Right lobe of liver (tissue), 6 donors: ENCODE measurements around the gene PGAP6. TPM values are rescaled to one million over a fixed set of nuclear protein-coding genes. Genes with fewer than 3 reads are reported as not detected.

ENCODE experiments used
- ATAC-seq, 4 donors: fragments of 200-7000 bp; cut with Tn5 transposase; one replicate each; pipeline ENCODE4 v1.9.1; 2020; ENCODE audit warnings: mild to moderate bottlenecking in 4 of 4, moderate library complexity in 4 of 4
- DNase-seq, 3 donors: peaks; one replicate each; pipeline ENCODE4 v3.0.0-alpha.2; 2020
- H3K27ac ChIP-seq, 3 donors: fragments of 200-600 bp; one replicate each; pipeline ENCODE4 v1.8.0; 2022
- H3K27me3 ChIP-seq, 2 donors: fragments of 200-600 bp; one replicate each; pipeline ENCODE4 v1.8.0; 2022
- H3K36me3 ChIP-seq, 4 donors: fragments of 200-600 bp; sonication (generic) in 1 of 4; one replicate each; pipeline versions ENCODE4 v1.5.1 to v1.8.0; 2017 to 2022; ENCODE audit warnings: control low read depth in 1 of 4
- H3K4me1 ChIP-seq, 4 donors: fragments of 200-600 bp; sonication (generic) in 1 of 4; one replicate each; pipeline versions ENCODE4 v1.5.1 to v1.8.0; 2017 to 2022; ENCODE audit warnings: control low read depth in 1 of 4
- H3K4me3 ChIP-seq, 3 donors: fragments of 200-600 bp; one replicate each; pipeline ENCODE4 v1.8.0; 2022
- H3K9me3 ChIP-seq, 4 donors: fragments of 200-600 bp; sonication (generic) in 1 of 4; one replicate each; pipeline versions ENCODE4 v1.5.1 to v1.8.0; 2017 to 2022; ENCODE audit warnings: control low read depth in 1 of 4
- POLR2A ChIP-seq: fragments of 450-650 bp; IDR thresholded peaks from one replicate; pipeline ENCODE4 v1.6.1; 2017; ENCODE audit warnings: antibody characterized with exemption, mild to moderate bottlenecking
- WGBS: methylation state at CpG from one replicate; pipeline ENCODE4 v1.1.6; 2018; ENCODE audit warnings: low coverage, low lambda C conversion rate; ENCODE audit not compliant: insufficient coverage; ENCODE audit errors: missing lambda C conversion rate; 5-methylcytosine and 5-hydroxymethylcytosine counted together
- intact Hi-C, 2 donors: fragments of 100-400 bp; cut with DNase I; formaldehyde crosslinking; loops; one replicate each; pipeline versions ENCODE4 v1.11.2 to v1.14.1; 2022
- total RNA-seq, 6 experiments: library from RNA; depleted of rRNA in 2 of 6; stranded (reverse); fragments of >200 nt in 2 of 6; fragmentation: NEBNext Ultra II Directional in 3 of 6; extraction: Animal tissue kit (Norgen Biotek cat#: 25700) in 3 of 6; gene quantifications; one replicate each; pipeline versions ENCODE4 v1.1.0 to v1.2.4, GENCODE V29; 2016 to 2023
- TF ChIP-seq, protein P1 (sequence below), 4 donors: fragments of 200-600 bp in 3 of 4; fragments of 450-650 bp in 1 of 4; IDR thresholded peaks; one replicate each; pipeline versions ENCODE4 v1.5.1 to v1.8.0; 2016 to 2022; ENCODE audit warnings: antibody characterized with exemption in 4 of 4, mild to moderate bottlenecking in 2 of 4
- donor health status: DM: no; HTN: yes; CAD: no.
- donor health status: DM: no; HTN: no; CAD: no.
- donor health status: DM: no; HTN: no; CAD: no.
- donor health status: DM: no; HTN: yes; CAD: no.
- donor health status: DM: no; HTN: yes; CAD: no.

PGAP6 gene
- total RNA-seq, 6 experiments from 2014 or later, result 24.3 to 44.6 (median 28.0) TPM

DNA sequence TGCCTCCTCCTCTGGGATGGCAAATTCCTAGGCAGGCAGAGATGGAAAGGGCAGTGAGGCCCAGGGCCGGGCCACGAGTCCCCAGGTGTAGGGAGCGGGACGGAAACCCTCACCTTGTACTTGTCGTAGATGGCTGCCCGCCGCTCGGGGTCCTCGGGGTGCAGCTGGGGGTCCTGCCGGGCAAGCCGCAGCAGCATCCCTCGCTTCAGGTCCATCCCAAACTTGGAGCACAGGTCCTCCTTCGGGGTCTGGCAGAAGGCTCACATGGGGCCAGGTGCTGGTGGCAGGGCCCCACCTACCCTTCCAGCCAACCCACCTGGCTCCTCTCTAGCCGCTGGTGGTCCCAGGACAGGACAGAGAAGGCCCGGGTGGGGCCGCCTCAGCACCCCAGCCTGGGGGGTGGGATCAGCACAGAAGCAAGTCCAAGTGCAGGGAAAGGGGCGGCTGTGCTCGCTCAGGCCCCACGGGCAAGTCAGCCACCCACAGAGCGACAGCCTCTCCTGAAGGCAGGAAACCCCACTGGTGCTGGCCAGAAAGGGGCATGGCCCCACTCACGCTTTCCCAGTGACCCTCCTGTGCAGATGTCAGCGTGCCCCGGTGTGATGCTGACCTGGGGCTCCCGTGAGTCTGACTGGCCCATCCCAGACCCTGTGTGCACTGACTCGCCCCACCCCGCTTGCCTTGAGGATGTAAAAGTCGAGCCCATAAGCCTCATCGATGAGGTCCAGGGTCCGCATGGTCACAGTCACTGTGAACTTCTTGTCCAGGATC is 13.2 kb downstream of the PGAP6 start:
- ATAC-seq, result no peak
- intact Hi-C loops, result loop anchor here in 1 of 2 donors (10.0 kb wide), 1 partner anchor 134 kb away; the partner anchor contains the start of gene FAM234A
- Histone ChIP-seq H3K27ac (no peak overlapping the region), H3K27me3 (no peaks in the 10 kb centered on the region), H3K4me1 (peaks cover 0 to 5% (median 2%) of the 10 kb centered on the region in 4 donors), H3K36me3 (peaks cover 0 to 30% (median 0%) of the 10 kb centered on the region in 4 donors), H3K4me3 (no peak overlapping the region), H3K9me3 (no peaks in the 10 kb centered on the region)
- no peak for TF ChIP-seq POLR2A
- TF ChIP-seq, protein P1, sequence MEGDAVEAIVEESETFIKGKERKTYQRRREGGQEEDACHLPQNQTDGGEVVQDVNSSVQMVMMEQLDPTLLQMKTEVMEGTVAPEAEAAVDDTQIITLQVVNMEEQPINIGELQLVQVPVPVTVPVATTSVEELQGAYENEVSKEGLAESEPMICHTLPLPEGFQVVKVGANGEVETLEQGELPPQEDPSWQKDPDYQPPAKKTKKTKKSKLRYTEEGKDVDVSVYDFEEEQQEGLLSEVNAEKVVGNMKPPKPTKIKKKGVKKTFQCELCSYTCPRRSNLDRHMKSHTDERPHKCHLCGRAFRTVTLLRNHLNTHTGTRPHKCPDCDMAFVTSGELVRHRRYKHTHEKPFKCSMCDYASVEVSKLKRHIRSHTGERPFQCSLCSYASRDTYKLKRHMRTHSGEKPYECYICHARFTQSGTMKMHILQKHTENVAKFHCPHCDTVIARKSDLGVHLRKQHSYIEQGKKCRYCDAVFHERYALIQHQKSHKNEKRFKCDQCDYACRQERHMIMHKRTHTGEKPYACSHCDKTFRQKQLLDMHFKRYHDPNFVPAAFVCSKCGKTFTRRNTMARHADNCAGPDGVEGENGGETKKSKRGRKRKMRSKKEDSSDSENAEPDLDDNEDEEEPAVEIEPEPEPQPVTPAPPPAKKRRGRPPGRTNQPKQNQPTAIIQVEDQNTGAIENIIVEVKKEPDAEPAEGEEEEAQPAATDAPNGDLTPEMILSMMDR (IDR thresholded peaks at IDR 0.05), result no peak
- WGBS, result 79% methylated on average over 3 of the region's 29 CpGs
- DNase-seq, result no peak

DNA sequence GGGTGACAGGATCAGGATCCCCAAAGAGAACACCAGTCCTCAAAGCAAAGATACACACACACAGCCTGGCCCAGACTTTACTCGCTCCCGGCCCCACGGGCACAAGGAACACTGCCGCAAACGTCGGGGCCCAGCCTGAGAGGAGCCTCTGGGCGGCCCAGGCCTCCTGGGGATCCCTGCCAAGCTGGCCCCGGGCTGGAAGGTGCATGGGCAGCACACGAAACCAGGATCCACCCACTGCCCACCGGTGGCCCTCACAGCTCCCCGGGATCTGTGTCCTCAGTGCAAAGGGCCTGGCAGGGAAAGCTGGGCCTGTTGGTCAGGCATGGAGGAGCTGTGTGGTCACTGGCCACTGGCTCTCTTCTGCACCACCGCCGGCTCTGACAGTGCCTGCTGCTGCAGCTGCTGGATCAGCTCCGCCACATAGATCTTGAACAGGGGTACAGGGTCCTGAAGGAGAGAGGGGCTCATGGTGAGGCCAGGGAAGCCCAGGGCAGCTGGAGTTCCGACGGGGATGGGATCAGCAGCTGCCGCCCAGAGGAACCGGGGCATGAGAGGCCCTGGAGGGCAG is 14.4 kb downstream of the PGAP6 start:
- no peak overlapping the region for H3K27ac ChIP-seq
- no peak for DNase-seq
- H3K4me1 ChIP-seq, result peaks cover 0 to 5% (median 2%) of the 10 kb centered on the region in 4 donors
- intact Hi-C loops, result loop anchor here in 1 of 2 donors (10.0 kb wide), 1 partner anchor 133 kb away; the partner anchor contains the start of gene FAM234A
- WGBS, result 80% methylated on average over 1 of the region's 18 CpGs
- H3K4me3 ChIP-seq, result no peak overlapping the region
- TF ChIP-seq POLR2A, result no peak
- TF ChIP-seq, protein P1 (IDR thresholded peaks at IDR 0.05), result no peak
- no peaks in the 10 kb centered on the region for H3K27me3 ChIP-seq
- no peak for ATAC-seq
- no peaks in the 10 kb centered on the region for H3K9me3 ChIP-seq
- H3K36me3 ChIP-seq, result peaks cover 0 to 25% (median 0%) of the 10 kb centered on the region in 4 donors

DNA sequence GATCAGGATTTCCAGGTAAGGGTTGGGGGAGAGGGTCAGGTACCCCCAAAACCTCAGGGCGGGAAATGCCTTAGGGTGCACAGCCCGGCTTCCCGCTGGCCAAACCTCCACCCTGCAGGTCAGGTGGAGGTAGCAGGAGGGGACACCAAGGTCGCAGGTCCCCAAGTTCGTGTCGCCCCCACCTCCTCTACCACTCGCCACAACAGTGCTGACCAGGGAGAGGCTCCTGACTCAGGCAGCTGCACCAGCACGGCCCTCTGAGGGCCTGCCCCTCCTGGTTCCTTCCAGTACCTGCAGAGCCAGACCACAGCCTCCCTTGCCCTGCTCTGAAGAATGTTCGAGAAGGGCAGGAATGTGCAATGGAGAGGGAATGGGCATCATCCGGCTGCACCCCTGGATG is 15.3 kb downstream of the PGAP6 start:
- H3K9me3 ChIP-seq, result no peaks in the 10 kb centered on the region
- no peak for ATAC-seq
- no peak for TF ChIP-seq POLR2A
- TF ChIP-seq, protein P1 (IDR thresholded peaks at IDR 0.05), result no peak
- H3K36me3 ChIP-seq, result peaks cover 0 to 25% (median 0%) of the 10 kb centered on the region in 4 donors
- 100% methylated on average over 1 of the region's 10 CpGs for WGBS
- H3K4me1 ChIP-seq, result peaks cover 0 to 5% (median 2%) of the 10 kb centered on the region in 4 donors
- H3K27me3 ChIP-seq, result no peaks in the 10 kb centered on the region
- H3K4me3 ChIP-seq, result no peak overlapping the region
- intact Hi-C loops, result loop anchor here in 1 of 2 donors (10.0 kb wide), 1 partner anchor 132 kb away; the partner anchor contains the start of gene FAM234A
- DNase-seq, result no peak
- H3K27ac ChIP-seq, result no peak overlapping the region

DNA sequence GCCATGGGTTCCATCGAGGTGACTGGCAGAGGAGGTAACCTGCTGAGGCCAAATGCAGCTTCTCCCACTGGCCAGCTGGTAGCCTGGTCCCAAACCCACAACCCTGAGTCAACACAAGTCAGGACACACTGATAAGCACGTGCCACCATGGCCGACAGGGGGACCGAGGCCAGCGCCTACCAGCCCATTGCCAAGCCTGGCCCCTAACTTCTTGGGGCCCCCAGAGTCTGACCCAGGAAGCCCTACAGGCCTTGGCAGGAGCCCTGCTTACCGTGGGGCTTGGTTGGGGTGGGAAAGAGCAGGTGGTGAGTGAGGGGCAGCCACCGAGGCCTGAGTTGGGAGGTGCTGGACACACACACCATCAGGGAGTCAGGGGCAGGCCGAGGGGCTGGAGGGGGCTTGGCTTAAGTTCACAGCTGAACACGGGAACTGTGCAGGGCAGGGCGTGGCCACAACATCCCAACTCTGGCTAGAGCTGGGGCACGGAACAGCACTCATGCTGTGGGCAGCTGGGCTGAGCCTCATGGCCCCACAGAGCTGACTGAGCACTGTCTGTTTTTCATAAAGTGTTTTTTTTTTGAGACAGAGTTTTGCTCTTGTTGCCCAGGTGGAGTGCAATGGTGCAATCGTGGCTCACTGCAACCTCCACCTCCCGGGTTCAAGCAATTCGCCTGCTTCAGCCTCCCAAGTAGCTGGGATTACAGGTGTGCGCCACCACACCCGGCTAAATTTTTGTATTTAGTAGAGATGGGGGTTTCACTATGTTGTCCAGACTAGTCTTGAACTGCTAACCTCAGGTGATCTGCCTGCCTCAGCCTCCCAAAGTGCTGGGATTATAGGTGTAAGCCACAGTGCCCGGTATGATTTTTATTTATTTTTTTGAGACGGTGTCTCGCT is 16.9 kb downstream of the PGAP6 start:
- intact Hi-C loops, result loop anchor here in 1 of 2 donors (10.0 kb wide), 1 partner anchor 130 kb away; the partner anchor contains the start of gene FAM234A
- H3K36me3 ChIP-seq, result peaks cover 0 to 25% (median 0%) of the 10 kb centered on the region in 4 donors
- H3K4me3 ChIP-seq, result no peak overlapping the region
- TF ChIP-seq POLR2A, result no peak
- TF ChIP-seq, protein P1 (IDR thresholded peaks at IDR 0.05), result no peak
- no peaks in the 10 kb centered on the region for H3K9me3 ChIP-seq
- ATAC-seq (no peak), DNase-seq (no peak)
- 67% methylated on average over 5 of the region's 19 CpGs for WGBS
- H3K27ac ChIP-seq, result no peak overlapping the region
- no peaks in the 10 kb centered on the region for H3K27me3 ChIP-seq
- peaks cover 0 to 3% (median 2%) of the 10 kb centered on the region in 4 donors for H3K4me1 ChIP-seq
